Endothelial cell (in vitro differentiated cells): ENCODE measurements around the gene TMEM106A. TPM values are rescaled to one million over a fixed set of nuclear protein-coding genes. Genes with fewer than 3 reads are reported as not detected.
"Not testable (repeated sequence)": the region's sequence is repeated elsewhere in the genome, so short reads cannot be mapped to it uniquely, and the experiment has no call there.

Source experiments
- DNase-seq: peaks from one replicate; pipeline ENCODE4 v3.0.0; 2021; ENCODE audit warnings: low spot score
- H3K27ac Mint-ChIP-seq: one replicate; pipeline ENCODE4 v1.8.0; 2021; ENCODE audit warnings: mixed read lengths, inconsistent platforms; ENCODE audit not compliant: unreplicated experiment
- H3K27me3 Mint-ChIP-seq: one replicate; pipeline ENCODE4 v1.8.0; 2021; ENCODE audit warnings: mild to moderate bottlenecking, moderate library complexity, mixed read lengths, inconsistent platforms; ENCODE audit not compliant: unreplicated experiment
- H3K36me3 Mint-ChIP-seq: one replicate; pipeline ENCODE4 v1.8.0; 2021; ENCODE audit warnings: mild to moderate bottlenecking, low read depth, mixed read lengths, inconsistent platforms; ENCODE audit not compliant: unreplicated experiment
- H3K4me1 Mint-ChIP-seq: one replicate; pipeline ENCODE4 v1.8.0; 2021; ENCODE audit warnings: mild to moderate bottlenecking, mixed read lengths, inconsistent platforms; ENCODE audit not compliant: unreplicated experiment
- H3K4me3 Mint-ChIP-seq: one replicate; pipeline ENCODE4 v1.8.0; 2021; ENCODE audit warnings: mild to moderate bottlenecking, mixed read lengths, inconsistent platforms; ENCODE audit not compliant: unreplicated experiment
- H3K9me3 Mint-ChIP-seq: one replicate; pipeline ENCODE4 v1.8.0; 2021; ENCODE audit warnings: mixed read lengths, inconsistent platforms; ENCODE audit not compliant: unreplicated experiment
- total RNA-seq: library from RNA; stranded (reverse); fragmentation: NEBNext Ultra II Directional; extraction: Animal tissue kit (Norgen Biotek cat#: 25700); gene quantifications from one replicate; pipeline ENCODE4 v1.2.1, GENCODE V29; 2021; ENCODE audit not compliant: unreplicated experiment
- TF ChIP-seq, protein P1 (sequence below): fragments of 200-600 bp; sonication (generic); IDR thresholded peaks from one replicate; pipeline ENCODE4 v1.5.0; 2021; ENCODE audit warnings: antibody characterized with exemption; ENCODE audit not compliant: unreplicated experiment

TMEM106A gene
- total RNA-seq, 1 donor from 2014 or later = 14.4 TPM

DNA sequence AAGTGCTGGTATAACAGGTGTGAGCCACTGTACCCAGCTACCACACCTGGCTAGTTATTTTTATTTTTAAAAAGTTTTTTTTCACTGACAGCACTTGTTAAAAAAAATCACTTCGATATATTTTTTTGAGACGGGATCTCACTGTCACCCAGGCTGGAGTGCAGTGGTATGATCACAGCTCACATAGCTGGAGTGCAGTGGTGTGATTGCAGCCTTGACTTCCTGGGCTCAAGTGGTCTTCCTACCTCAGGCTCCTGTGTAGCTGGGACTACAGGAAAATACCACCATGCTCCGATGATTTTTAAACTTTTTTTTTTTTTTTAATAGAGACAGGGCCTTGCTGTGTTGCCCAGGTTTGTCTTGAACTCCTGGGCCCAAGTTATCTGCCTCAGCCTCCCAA, 27.8 kb upstream of the TMEM106A start:
- no peak for DNase-seq
- no peak overlapping the region for H3K27ac Mint-ChIP-seq
- no peak overlapping the region for H3K4me3 Mint-ChIP-seq
- TF ChIP-seq, protein P1, sequence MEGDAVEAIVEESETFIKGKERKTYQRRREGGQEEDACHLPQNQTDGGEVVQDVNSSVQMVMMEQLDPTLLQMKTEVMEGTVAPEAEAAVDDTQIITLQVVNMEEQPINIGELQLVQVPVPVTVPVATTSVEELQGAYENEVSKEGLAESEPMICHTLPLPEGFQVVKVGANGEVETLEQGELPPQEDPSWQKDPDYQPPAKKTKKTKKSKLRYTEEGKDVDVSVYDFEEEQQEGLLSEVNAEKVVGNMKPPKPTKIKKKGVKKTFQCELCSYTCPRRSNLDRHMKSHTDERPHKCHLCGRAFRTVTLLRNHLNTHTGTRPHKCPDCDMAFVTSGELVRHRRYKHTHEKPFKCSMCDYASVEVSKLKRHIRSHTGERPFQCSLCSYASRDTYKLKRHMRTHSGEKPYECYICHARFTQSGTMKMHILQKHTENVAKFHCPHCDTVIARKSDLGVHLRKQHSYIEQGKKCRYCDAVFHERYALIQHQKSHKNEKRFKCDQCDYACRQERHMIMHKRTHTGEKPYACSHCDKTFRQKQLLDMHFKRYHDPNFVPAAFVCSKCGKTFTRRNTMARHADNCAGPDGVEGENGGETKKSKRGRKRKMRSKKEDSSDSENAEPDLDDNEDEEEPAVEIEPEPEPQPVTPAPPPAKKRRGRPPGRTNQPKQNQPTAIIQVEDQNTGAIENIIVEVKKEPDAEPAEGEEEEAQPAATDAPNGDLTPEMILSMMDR = no peak
- no peaks in the 10 kb centered on the region for H3K4me1 Mint-ChIP-seq
- peaks cover 1% of the 10 kb centered on the region for H3K27me3 Mint-ChIP-seq
- peaks cover 13% of the 10 kb centered on the region for H3K36me3 Mint-ChIP-seq
- H3K9me3 Mint-ChIP-seq = no peaks in the 10 kb centered on the region

GRCh38 chr17:43186656-43187055, 25.0 kb upstream of the TMEM106A start:
- peaks cover 27% of the 10 kb centered on the region for H3K36me3 Mint-ChIP-seq
- not testable (repeated sequence) for DNase-seq, H3K9me3 Mint-ChIP-seq, H3K27ac Mint-ChIP-seq, H3K27me3 Mint-ChIP-seq, H3K4me1 Mint-ChIP-seq
- H3K4me3 Mint-ChIP-seq = peak overlapping the region; percentile 45

DNA sequence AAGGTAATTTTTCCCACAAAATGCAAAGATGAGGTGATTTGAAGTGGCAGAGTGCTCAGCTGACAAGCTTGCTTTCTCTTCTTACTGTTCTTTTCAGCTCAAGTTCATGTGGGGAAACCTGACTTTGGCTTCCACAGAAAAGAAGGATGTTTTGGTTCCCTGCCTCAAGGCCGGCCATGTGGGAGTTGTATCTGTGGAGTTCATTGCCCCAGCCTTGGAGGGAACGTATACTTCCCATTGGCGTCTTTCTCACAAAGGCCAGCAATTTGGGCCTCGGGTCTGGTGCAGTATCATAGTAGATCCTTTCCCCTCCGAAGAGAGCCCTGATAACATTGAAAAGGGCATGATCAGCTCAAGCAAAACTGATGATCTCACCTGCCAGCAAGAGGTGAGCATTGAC, 18.4 kb upstream of the TMEM106A start:
- Mint-ChIP-seq H3K27me3 (peaks cover 2% of the 10 kb centered on the region), H3K9me3 (no peaks in the 10 kb centered on the region), H3K27ac (no peak overlapping the region), H3K36me3 (peaks cover 60% of the 10 kb centered on the region), H3K4me3 (no peak overlapping the region), H3K4me1 (no peaks in the 10 kb centered on the region)
- DNase-seq = no peak
- TF ChIP-seq, protein P1 = no peak

DNA sequence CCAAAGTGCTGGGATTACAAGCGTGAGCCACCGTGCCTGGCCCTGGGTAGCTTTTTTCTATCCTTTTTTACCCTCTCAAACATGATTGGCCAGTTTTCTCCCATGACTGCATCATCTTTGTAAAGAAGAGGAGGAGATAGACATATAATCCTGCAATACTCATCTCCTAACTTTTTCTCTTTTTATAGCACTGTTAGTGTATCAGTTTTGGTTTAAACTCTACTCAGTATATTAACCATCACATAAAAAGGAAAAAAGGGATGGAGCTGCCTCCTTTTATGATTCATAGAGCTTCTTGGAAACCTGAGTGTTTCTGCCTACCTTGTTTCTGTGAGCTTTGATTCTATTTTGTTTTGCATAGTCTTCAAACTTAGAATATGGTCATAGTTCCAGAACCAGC, 12.0 kb upstream of the TMEM106A start:
- H3K27ac Mint-ChIP-seq = no peak overlapping the region
- no peak for DNase-seq
- TF ChIP-seq, protein P1 = no peak
- no peaks in the 10 kb centered on the region for H3K27me3 Mint-ChIP-seq
- H3K4me1 Mint-ChIP-seq = no peaks in the 10 kb centered on the region
- H3K9me3 Mint-ChIP-seq = no peaks in the 10 kb centered on the region
- H3K4me3 Mint-ChIP-seq = no peak overlapping the region
- peaks cover 44% of the 10 kb centered on the region for H3K36me3 Mint-ChIP-seq

DNA sequence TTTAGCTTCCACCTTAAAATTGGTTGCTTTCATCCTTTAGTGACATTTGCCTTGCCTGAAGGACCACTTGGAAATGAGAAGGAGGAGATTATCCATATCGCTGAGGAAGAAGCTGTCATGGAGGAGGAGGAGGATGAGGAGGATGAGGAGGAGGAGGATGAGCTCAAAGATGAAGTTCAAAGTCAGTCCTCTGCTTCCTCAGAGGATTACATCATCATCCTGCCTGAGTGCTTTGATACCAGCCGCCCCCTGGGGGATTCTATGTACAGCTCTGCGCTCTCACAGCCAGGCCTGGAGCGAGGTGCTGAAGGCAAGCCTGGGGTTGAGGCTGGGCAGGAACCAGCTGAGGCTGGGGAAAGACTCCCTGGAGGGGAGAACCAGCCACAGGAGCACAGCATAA, 11.5 kb upstream of the TMEM106A start:
- H3K36me3 Mint-ChIP-seq = peaks cover 40% of the 10 kb centered on the region
- no peak overlapping the region for H3K4me3 Mint-ChIP-seq
- no peak overlapping the region for H3K27ac Mint-ChIP-seq
- no peaks in the 10 kb centered on the region for H3K4me1 Mint-ChIP-seq
- TF ChIP-seq, protein P1 = no peak
- peaks cover 1% of the 10 kb centered on the region for H3K27me3 Mint-ChIP-seq
- no peaks in the 10 kb centered on the region for H3K9me3 Mint-ChIP-seq
- DNase-seq = no peak

- not testable (repeated sequence) for H3K4me3 Mint-ChIP-seq, H3K9me3 Mint-ChIP-seq, H3K27ac Mint-ChIP-seq, H3K27me3 Mint-ChIP-seq, DNase-seq, H3K4me1 Mint-ChIP-seq
- peaks cover 37% of the 10 kb centered on the region for H3K36me3 Mint-ChIP-seq
Observed at GRCh38 chr17:43203013-43203412, 8.7 kb upstream of the TMEM106A start.
